Limb (tissue), 2 donors: Measurements from ENCODE around the gene NAV1.
"Not testable (repeated sequence)": the region's sequence is repeated elsewhere in the genome, so short reads cannot be mapped to it uniquely, and the experiment has no call there.

Experiments
- DNase-seq, 2 donors: peaks; one replicate each; pipeline ENCODE4 v3.0.0-alpha.2; 2016; ENCODE audit errors: extremely low spot score in 2 of 2

The NAV1 gene

GRCh38 chr1:201538612-201539551 lies at the start of gene NAV1:
Gene NAV1 (plus strand): TSS chr1:201539127. CDS start chr1:201622885, 83,758 bp downstream.
- peak; percentile 54 to 80 for DNase-seq

GRCh38 chr1:201489643-201490261 lies 49.2 kb upstream of the NAV1 start:
- no peak for DNase-seq

- no peak for DNase-seq
Observed at GRCh38 chr1:201490708-201491131, 48.2 kb upstream of the NAV1 start.

GRCh38 chr1:201491896-201492511 lies 46.9 kb upstream of the NAV1 start:
- DNase-seq = no peak

- DNase-seq = not testable (repeated sequence)
Observed at GRCh38 chr1:201493026-201493656, 45.8 kb upstream of the NAV1 start.

- peak in 1 of 2 donors; percentile 50 for DNase-seq
Observed at GRCh38 chr1:201493757-201494617, 44.9 kb upstream of the NAV1 start.

- DNase-seq = peak in 1 of 2 donors; percentile 61
Observed at GRCh38 chr1:201495551-201496295, 43.2 kb upstream of the NAV1 start.

- DNase-seq = no peak
Observed at GRCh38 chr1:201496296-201496690, 42.6 kb upstream of the NAV1 start.

GRCh38 chr1:201497935-201498509 lies 40.9 kb upstream of the NAV1 start:
- DNase-seq = no peak

- DNase-seq = no peak
Observed at GRCh38 chr1:201498621-201499020, 40.3 kb upstream of the NAV1 start.

GRCh38 chr1:201499191-201499590 lies 39.7 kb upstream of the NAV1 start:
- DNase-seq = no peak

- DNase-seq = no peak
Observed at GRCh38 chr1:201499795-201500669, 38.9 kb upstream of the NAV1 start.

- DNase-seq = no peak
Observed at GRCh38 chr1:201500670-201501120, 38.2 kb upstream of the NAV1 start.

- DNase-seq = no peak
Observed at GRCh38 chr1:201501144-201501543, 37.8 kb upstream of the NAV1 start.

GRCh38 chr1:201501812-201502510 lies 37.0 kb upstream of the NAV1 start:
- DNase-seq = no peak

GRCh38 chr1:201502511-201502857 lies 36.4 kb upstream of the NAV1 start:
- DNase-seq = no peak

GRCh38 chr1:201503397-201504176 lies 35.3 kb upstream of the NAV1 start:
- peak; percentile 75 to 91 for DNase-seq
